ENCODE results near the gene CD46.
A peak's percentile ranks its signal among the peaks of the same experiment; 100 is the strongest.
"Not testable (repeated sequence)": the region's sequence is repeated elsewhere in the genome, so short reads cannot be mapped to it uniquely, and the experiment has no call there.

Gene CD46

GRCh38 chr1:207751790-207752455, at the start of gene CD46:
Gene CD46 (plus strand): TSS chr1:207752054. CDS start chr1:207752213, 159 bp downstream.
- DNase-seq: peak; percentile 96

DNA sequence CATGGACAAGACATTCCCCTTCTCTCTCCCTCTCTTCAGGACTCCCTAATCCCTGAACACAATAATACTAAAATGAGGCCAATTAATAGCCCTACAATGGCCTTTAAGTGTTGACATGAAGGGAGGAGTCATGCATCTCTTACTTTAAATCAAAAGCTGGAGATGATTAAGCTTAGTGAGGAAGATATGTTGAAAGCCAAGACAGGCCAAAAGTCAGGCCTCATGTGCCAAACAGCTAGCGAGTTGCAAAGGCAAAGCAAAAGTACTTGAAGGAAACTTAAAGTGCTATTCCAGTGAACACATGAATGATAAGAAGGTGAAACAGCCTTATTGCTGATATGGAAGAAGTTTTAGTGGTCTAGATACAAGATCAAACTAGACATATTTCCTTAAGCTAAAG, 49.5 kb upstream of the CD46 start:
- DNase-seq: no peak

DNA sequence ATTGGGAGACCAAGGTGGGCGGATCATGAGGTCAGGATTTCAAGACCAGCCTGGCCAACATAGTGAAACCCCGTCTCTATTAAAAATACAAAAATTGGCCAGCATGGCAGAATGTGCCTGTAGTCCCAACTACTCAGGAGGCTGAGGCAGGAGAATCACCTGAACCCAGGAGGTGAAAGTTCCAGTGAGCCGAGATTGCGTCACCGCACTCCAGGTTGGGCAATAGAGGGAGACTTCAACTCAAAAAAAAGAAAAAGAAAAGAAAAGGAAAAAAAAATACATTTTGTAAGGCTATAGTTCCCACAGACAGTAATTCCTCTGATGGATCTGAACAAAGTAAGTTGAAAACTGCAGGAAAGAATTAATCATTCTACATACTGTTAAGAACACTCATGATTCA, 48.1 kb upstream of the CD46 start:
- DNase-seq: no peak

DNA sequence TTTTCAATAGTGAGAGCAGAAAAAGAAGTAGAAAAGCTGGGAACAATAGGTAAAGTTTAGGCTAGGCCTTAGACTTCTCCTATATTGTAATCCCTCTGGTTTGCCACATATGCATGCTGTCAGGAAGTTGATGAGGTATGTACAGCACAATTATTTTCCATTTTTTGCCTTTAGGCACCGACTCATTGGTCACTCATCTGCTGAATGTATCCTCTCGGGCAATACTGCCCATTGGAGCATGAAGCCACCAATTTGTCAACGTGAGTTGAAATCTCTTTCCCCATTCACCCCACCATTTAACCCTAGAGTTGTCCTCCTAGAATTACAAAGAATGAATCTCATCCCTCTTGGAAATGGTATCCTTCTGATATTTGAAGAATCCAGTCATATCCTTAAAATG, 43.9 kb upstream of the CD46 start:
- DNase-seq: not testable (repeated sequence)

GRCh38 chr1:207711285-207711684, 40.6 kb upstream of the CD46 start:
- no peak for DNase-seq

GRCh38 chr1:207712701-207713100, 39.2 kb upstream of the CD46 start:
- not testable (repeated sequence) for DNase-seq

GRCh38 chr1:207713529-207713928, 38.3 kb upstream of the CD46 start:
- DNase-seq: no peak

- DNase-seq: no peak
Observed at GRCh38 chr1:207719234-207719633, 32.6 kb upstream of the CD46 start.

- not testable (repeated sequence) for DNase-seq
Observed at GRCh38 chr1:207728200-207728858, 23.5 kb upstream of the CD46 start.

DNA sequence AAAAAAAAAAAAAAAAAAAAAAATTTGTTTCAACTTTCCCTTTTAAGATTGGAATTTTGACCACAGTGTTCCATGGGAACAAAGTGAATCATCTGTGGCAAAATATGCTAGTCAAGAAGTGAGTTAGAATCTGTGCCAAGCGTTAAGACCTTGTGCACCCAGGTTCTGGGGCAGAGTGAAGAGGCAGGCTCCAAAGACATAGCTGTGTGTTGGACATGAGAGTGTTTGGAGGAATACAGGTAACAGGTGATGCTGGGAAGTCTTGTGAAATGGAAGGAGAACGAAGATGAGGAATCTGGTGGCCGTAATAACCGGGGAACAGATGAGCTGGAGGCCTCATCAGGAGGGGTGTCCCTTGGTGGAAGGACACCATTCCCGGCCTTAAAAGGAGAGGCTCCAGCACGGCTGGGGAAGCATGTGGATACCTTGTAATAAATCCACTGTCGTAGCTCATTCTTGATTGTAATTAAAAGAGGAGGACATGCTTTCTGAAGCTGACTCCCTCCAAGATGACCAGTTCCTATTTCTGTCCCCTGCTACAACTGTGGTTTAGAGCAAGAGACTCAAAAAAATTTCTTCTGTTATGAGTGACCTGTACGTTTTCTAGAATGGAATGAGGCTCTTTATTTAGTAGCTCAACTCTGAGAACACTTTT, 14.2 kb upstream of the CD46 start:
- DNase-seq: not testable (repeated sequence)

GRCh38 chr1:207738158-207738659, 13.6 kb upstream of the CD46 start:
- not testable (repeated sequence) for DNase-seq

GRCh38 chr1:207740207-207740606, 11.6 kb upstream of the CD46 start:
- DNase-seq: no peak

GRCh38 chr1:207742850-207743555, 8.9 kb upstream of the CD46 start:
- DNase-seq: peak; percentile 51

DNA sequence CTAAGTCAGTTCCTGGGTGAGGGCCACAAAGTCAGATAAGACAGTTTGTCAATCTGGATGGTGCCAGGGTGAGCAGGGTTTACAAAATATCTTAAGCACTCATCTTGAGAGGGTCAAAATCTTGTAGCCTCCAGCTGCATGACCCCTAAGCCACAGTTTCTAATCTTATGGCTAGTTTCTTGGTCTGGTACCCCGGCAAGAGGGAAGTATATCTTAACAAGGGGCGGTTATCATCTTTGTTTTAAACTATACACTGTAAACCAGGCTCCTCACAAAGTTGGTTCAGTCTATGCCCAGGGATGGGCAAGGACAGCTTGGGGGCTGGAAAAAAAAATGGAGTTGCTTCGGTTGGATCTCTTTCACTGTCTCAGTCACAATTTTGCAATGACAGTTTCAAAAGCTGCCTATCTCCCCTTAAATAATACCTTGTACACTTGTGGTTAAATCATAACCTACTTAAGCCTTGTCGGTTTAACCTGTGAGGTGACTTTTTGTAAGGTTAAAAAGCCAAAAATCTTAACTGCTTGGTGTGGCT, 7.8 kb upstream of the CD46 start:
- no peak for DNase-seq

DNA sequence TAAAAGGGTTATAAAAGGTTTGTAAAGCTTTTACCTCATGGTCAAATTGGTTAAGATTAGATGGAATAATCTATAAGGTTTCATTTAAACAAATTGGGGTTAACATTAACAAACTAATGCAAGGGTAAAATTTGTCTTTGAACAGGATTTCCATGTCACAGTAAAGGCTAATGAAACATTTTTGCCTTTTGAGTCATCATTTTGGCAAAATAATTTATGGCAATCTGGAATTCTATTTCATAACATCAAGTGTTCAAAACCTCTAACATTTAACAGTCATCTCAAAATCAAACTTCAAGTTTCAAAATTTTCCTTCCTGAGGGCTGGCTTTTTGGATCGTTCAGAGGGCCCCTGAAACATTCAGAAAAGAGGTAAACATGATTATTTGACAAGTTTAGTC, 6.6 kb upstream of the CD46 start:
- no peak for DNase-seq

DNA sequence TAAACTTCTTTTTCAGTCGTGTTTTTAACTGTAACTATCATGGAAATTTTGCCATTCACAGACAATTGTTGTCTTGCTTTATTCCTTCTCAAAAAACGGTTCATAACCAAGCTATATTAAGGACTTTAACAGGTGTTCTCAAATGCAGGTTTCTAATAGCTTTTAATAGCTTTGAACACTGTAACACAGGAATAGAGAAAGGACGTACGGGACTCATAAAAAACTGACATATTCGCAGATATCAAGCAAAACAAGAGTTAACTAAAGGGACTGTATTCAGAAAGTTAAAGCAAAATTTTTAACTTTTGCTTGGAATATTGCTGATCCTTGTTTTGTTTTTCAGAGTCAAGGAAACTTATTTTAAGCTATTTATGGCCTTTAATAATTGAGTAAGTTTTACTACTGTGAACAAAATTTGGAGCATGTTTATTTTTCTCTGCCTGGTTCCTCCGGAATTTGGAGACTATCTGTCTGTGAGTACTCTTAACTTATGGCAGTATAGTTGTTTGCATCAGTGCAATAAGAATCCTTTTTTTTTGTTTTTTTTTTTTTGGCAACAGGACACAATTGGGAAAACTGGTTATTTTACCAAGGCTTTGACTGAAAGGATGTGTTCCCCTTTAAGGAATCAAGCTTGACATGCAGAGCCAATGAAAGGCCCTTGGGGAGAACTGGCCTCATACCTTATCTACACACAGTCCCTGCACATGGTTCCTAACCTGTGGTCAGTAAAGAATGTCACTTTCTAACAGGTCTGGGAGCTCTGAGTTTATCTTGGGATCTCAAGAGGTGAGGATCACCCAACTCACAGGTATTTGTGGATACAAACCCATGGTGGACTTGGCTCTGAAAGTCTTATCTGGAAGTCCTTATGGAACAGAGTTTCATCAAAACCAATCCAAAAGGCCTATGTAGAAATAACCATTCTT, 5.8 kb upstream of the CD46 start:
- DNase-seq: no peak

DNA sequence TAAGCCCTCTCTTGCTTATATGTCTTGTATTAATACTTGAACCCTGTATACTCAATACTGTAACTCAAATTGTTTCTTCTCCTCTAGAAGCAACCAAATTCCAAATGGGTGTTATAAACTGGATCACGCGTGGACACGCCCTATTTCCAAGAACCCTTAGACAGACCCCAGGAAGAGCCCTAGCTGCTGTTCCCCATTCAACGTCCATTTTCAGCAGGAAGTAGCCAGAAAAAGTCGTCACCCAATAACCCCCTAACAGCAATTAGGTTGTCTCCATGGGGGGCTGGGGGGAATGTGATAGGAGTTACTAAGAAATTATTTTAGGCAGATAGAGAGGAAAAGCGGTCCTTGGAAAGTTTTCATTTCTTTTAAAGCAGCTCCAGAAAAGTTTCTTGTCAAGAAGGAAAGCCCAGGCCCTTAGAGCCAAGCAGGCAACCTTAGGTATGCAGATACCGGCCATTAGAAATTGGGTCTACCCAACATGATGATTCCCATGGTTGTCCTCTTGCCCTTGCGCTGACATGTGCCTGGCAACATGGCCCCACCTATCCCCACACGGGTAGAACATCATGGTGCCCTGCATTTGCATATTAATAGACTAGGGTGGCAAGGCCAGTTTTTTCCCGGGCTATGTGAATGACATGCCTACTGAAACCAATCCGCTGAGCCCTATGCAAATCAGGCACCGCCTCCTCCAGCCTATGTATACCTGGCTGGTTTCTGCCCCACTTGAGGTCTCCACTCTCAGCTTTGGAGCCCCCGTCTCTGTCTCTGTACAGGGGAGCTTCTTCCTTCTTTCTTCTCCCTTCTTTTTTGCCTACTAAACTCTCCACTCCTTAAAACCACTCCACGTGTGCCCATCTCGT, 4.0 kb upstream of the CD46 start:
- DNase-seq: no peak

GRCh38 chr1:207748737-207749528, 2.9 kb upstream of the CD46 start:
- DNase-seq: peak; percentile 1

DNA sequence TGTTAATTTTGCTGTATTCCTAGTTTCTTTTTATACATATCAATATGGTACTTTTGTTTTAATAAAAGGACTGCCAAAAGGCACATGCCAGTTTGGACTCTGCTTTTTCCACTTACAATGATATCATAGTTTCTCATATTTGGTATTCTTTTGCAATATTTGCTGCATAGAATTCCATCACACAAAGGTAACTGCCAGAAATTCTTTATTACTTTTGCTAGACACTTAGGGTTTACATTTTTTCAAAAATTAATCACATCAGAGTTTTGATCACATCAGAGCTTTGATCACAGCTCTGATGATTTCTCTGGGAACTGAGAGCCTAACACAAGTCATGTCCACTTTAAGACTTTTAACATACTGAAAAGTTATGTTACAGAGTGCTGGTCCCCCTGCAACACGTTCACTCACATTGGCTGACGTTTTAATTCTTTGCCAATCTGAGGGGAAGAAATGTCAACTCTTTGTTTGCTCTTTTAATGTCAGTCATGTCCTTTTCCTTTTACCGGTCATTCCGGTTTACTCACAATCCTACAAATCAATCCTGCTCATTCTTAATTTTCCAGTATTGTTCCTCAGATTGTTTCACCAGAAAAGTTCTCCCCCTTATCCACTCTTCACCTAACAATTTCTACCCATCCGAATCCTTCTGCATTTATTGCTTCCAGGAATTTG, 1.1 kb upstream of the CD46 start:
- no peak for DNase-seq

DNA sequence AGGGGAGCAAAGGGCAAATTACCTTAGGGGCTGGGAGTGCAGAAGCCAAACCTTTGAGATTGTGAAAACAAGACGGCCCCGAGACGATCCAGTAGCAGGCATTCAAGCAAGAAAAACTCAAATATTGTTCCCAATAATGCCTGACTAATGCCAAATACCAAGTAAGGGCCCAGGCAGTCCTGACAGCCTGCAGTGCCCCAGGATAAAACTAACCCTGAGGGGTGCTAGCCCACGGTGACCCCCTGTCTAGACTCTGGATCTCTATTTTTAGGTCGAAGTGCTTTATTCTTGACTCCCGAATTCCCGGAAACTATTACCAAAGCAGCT, 428 bp upstream of the CD46 start:
- DNase-seq: not testable (repeated sequence)

All from MV-4-11 (cell line).